Lower leg skin (tissue), 4 donors: ENCODE data around the gene CABCOCO1. TPM values are rescaled to one million over a fixed set of nuclear protein-coding genes. Genes with fewer than 3 reads are reported as not detected.

Source experiments
- DNase-seq, 2 donors: peaks; one replicate each; pipeline ENCODE4 v3.0.0-alpha.2; 2019; ENCODE audit warnings: low spot score in 2 of 2
- H3K4me3 ChIP-seq: fragments of 200-600 bp; sonication (generic); 2 replicates; pipeline ENCODE4 v1.5.1; 2017; ENCODE audit warnings: mild to moderate bottlenecking, low read depth; ENCODE audit not compliant: poor library complexity, severe bottlenecking
- POLR2A ChIP-seq, 2 donors: fragments of 450-650 bp; IDR thresholded peaks; one replicate each; pipeline ENCODE4 v1.6.1; 2016 to 2017; ENCODE audit warnings: antibody characterized with exemption in 2 of 2, mild to moderate bottlenecking in 1 of 2, moderate library complexity in 1 of 2
- WGBS, 2 donors: methylation state at CpG; one replicate each; pipeline ENCODE4 v1.1.5; 2018; 5-methylcytosine and 5-hydroxymethylcytosine counted together
- intact Hi-C: fragments of 100-400 bp; cut with DNase I; formaldehyde crosslinking; loops from one replicate; pipeline ENCODE4 v1.15.0; 2023; ENCODE audit warnings: low total_unique reads
- total RNA-seq, 4 donors: library from RNA; depleted of rRNA; stranded (reverse); fragments of >200 nt; gene quantifications; one replicate each; pipeline ENCODE4 v1.1.0, GENCODE V29; 2016
- TF ChIP-seq, protein P1 (sequence below), 3 donors: fragments of 450-650 bp; IDR thresholded peaks; one replicate each; pipeline ENCODE4 v1.5.1; 2016; ENCODE audit warnings: antibody characterized with exemption in 3 of 3, mild to moderate bottlenecking in 3 of 3, moderate library complexity in 2 of 3

The CABCOCO1 gene
- total RNA-seq, 4 donors from 2014 or later = 0.46 TPM; not detected in 3

DNA sequence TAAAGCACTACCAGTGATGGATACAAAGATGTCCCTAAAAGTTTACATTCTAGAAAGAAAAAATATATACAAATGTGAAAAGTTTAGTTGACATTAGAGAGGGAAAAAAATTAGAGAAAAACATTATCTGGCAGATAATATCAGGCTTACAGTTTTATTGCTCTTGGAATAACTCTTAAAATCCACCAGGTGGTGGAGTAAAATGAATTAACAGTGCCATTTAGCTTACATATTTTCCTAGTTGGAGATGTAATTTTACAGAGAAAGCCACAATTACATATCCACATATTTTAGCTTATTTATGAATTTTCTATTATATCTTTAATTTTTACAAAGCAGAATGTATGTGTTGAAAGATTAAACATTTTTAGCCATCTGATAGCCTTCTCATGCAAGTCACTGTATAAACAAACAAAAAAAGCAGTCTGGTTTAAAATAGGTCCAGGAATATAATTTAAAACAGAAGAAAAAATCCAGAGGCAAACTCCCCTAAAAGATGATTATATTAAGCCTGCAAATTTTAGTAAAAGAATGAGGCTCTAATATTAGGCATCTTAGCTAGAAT is 6.5 kb downstream of the CABCOCO1 start:
- TF ChIP-seq, protein P1, sequence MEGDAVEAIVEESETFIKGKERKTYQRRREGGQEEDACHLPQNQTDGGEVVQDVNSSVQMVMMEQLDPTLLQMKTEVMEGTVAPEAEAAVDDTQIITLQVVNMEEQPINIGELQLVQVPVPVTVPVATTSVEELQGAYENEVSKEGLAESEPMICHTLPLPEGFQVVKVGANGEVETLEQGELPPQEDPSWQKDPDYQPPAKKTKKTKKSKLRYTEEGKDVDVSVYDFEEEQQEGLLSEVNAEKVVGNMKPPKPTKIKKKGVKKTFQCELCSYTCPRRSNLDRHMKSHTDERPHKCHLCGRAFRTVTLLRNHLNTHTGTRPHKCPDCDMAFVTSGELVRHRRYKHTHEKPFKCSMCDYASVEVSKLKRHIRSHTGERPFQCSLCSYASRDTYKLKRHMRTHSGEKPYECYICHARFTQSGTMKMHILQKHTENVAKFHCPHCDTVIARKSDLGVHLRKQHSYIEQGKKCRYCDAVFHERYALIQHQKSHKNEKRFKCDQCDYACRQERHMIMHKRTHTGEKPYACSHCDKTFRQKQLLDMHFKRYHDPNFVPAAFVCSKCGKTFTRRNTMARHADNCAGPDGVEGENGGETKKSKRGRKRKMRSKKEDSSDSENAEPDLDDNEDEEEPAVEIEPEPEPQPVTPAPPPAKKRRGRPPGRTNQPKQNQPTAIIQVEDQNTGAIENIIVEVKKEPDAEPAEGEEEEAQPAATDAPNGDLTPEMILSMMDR (IDR thresholded peaks at IDR 0.05) = no peak
- TF ChIP-seq POLR2A (IDR thresholded peaks at IDR 0.05) = no peak
- intact Hi-C loops = no loop called here
- H3K4me3 ChIP-seq = no peak overlapping the region
- no peak for DNase-seq

DNA sequence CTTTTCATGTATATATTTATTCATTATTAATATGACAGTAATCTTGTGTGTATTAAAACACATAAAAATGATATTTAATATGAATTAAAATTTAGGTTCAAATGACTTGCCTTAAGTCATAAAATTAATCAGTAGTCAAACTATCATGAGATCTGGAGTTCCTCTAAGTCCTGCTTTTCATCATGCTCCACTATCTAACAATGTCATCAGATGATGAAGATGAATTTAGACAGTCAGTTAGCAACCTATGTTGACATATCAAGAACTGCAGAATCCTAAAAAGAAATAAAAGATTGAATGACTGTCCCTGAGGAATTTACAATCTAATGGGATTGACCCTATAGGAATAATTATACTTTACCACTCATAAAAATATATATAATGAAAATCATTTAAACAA is 7.1 kb downstream of the CABCOCO1 start:
- no peak for TF ChIP-seq POLR2A (IDR thresholded peaks at IDR 0.05)
- TF ChIP-seq, protein P1 (IDR thresholded peaks at IDR 0.05) = no peak
- H3K4me3 ChIP-seq = no peak overlapping the region
- intact Hi-C loops = no loop called here
- DNase-seq = no peak

DNA sequence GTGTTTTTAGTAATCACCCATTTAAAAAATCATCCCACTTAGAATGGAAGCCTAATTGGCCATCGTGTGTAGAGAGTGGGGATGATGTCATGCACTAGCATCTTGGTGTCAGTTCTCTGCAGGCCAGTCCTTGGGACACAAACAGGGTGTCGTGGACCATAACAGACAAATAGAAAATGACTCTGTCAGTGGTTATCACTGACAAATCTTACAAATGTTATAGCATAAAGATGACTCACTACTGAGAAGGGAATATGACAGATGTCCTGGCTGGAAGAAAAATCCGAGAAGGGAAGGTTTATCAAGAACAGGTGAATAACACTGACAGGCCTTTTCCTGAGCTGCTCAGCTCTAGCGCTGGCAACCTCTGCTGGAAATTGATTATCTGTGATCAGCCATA is 10.6 kb downstream of the CABCOCO1 start:
- TF ChIP-seq POLR2A (IDR thresholded peaks at IDR 0.05) = no peak
- TF ChIP-seq, protein P1 (IDR thresholded peaks at IDR 0.05) = no peak
- no peak overlapping the region for H3K4me3 ChIP-seq
- 77 to 82% methylated on average over 4 of the region's 4 CpGs for WGBS, 2 donors
- no peak for DNase-seq
- intact Hi-C loops = no loop called here

DNA sequence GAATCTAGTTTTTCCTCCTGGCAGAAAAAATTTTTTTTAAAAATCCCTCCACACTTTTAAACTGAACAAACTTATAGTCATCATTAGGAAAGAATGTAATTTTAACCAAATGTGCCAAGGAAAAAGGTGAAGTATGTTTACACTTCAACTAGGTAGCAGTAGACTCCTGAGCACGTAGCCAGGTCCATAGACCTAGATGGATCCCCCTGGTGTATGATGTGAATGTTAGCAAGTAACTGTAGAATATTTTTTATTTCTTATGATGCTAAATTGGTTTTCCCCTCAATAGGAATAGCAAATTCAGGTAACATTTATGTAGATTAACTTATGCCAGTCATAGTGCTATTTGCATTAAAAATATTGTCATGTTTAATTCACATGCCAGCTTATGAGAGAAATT is 19.6 kb downstream of the CABCOCO1 start:
- DNase-seq = no peak
- intact Hi-C loops = no loop called here
- H3K4me3 ChIP-seq = no peak overlapping the region
- WGBS, 2 donors = 87 to 89% methylated on average over 1 of the region's 1 CpG
- TF ChIP-seq, protein P1 (IDR thresholded peaks at IDR 0.05) = no peak
- no peak for TF ChIP-seq POLR2A (IDR thresholded peaks at IDR 0.05)

DNA sequence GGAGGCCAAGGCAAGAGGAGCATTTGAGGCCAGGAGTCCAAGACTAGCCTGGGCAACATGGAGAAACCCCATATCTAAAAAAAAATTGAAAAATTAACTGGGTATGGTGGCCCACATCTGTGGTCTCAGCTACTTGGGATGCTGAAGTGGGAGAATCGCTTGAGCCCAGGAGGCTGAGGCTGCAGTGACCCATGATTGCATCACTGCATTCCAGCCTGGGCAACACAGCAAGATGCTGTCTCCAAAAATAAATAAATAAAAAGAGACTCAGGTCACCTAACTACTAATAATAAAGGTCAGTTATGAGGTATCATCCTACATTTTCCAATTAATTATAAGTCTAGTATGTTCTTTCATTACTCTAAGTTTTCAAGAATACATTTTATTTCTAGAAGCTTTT is 20.6 kb downstream of the CABCOCO1 start:
- intact Hi-C loops = no loop called here

More for the DNA sequence above, 20.6 kb downstream of the CABCOCO1 start:
- DNase-seq = no peak
- no peak overlapping the region for H3K4me3 ChIP-seq
- 97 to 100% methylated on average over 1 of the region's 1 CpG for WGBS, 2 donors
- TF ChIP-seq POLR2A (IDR thresholded peaks at IDR 0.05) = no peak
- TF ChIP-seq, protein P1 (IDR thresholded peaks at IDR 0.05) = no peak
